NCI-H1436 (cell line): ENCODE results near the gene SRGAP3.

Source experiments
- DNase-seq: peaks from one replicate; lab custom pipeline; 2025; lab: John Stamatoyannopoulos, UW

Gene SRGAP3

DNA sequence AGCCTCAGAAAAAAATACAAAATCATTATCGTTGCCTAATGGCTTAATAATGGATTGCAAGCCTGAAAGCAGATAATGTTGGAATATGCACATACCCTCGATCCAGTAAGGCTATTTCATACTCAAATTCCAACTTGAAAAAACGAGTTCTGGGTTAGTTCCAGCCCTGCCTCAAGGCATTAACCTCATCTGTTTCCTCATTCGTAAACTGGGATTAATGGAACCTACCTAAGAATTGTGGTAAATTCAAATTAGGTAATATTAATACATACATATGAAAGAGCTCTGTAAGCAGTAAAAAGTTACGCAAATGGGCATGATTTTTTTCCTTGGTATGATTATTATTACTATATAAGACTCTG is 107.5 kb downstream of the SRGAP3 start:
- DNase-seq = no peak

DNA sequence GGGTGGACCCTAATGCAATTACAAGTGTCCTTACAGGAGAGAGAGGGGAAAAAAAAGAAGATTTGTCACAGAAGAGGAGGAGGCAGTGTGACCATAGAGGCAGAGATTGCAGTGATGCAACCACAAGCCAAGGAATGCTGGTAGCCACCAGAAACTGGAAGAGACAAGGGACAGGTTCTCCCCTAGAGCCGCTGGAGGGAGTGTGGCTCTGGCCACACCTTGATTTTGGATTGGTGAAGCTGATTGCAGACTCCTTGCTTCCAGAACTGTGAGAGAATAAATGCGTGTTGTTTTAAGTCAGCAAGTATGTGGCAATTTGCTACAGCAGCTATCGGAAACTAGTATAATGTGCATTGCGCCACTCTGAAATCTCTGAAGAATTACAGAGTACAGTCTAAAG is 110.1 kb downstream of the SRGAP3 start:
- no peak for DNase-seq

DNA sequence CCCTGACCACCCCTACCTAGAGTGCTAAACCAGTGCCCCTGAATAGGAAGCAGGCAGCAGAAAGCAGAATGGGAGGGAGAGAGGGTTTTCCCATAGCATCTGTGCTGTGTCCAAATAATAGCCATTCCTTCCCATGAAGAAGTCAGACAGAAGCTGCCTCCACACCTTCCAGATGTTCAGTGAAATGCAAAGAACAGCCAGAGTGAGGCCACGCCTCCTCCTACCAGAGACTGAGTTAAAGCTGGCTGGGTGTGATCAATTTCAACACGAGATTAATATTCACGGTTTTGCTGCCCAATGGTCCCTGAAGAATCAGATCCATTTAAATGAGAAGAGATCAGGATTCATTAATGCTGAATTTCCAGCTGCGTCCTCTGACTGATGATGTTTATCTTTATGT is 111.8 kb downstream of the SRGAP3 start:
- DNase-seq = no peak

DNA sequence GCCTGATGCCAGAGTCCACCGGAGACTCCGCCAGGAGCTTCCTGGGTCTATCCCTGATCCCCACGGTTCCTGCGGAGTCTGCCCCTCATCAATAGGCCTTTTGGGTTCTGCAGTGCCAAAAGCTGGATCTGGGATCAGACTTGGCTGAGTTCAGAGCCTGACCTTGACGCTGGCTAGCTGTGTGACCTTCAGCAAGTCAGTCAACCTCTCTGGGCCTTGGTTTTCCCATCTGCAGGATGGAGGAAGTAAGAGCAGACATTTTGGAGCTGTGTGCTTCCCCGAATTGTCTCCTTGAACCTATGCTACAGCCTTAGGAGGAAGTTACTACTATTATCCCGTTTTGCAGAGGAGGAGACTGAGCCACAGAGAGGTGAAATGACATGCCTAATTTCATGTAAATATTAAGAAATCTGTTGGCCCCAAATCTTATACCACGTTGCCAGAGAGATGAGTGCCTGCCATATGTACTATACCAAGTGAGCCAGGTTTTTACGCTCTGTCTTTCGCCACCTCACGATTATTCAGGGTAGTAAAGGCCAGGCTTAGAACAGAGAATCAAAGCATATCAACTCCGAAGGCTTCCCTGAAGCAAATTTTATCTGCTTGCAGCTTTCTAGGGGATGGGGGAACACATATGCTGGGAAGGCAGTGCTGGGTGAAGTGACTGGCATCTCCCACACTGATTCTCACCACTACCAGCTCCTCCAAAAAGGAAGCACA is 112.5 kb downstream of the SRGAP3 start:
- DNase-seq = no peak

DNA sequence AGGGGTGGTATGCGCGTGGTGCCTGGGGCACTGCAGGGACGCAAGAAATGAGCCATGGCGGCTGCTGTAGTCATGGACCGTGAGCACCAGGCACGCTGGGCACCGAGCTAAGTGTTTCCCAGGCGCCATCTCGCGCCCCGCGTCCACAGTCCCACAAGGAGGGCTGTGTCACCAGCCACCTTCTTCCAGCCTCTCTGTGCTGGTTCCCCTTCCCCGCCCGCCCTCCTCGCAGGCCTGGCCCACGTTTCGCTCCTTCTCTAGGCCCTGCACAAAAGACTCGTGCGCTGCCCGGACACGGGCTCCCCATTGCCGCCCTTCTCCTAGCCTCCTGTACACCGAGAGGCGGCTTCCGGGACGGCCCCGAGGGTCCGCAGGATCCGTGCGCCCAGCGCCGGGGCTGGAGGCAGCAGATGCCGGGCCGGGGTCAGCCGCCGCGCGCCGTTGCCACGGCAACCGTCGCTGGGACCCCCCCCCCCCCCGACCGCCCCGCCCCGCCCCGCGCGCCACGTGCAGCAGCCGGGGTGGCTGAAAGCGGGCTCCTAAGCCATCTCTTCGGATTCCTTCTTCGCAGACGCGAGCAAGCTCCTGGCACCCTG is 113.4 kb downstream of the SRGAP3 start:
- no peak for DNase-seq

DNA sequence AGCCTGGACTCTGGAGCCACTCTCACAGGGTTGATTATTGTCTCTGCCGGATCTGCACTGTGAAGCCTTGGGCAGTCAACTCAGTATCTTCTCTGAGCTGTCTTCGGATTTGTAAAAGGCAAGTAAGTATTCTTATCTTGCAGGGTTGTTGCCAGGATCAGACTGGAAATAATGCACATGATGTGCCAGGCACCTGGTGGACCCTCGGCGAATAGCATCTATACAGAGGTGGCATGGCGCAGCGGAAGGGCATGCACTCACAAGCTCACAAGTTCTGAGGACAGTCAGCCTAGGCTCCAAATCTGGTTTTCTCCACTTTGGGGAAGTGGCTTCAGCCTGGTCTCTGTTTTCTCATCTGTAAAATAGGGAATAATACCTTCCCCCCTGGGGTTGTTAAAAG is 113.9 kb downstream of the SRGAP3 start:
- no peak for DNase-seq

DNA sequence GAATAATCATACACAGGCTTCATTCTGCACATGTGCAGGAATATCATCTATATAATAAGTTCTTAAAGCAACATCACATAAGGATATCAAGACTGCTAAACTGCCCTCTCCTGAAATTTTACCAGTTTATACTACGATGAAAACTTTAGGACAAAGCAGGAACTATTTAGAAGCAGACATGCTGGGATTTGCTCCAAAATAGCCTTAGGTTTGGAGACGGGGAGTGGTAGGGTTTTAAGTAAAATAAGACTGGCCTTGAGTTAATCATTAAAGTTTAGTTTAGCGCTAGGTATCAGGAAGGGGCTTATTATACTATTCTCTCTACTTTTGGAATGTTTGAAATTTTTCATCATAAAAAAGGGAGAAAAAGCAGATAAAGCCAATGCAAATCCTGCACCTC is 115.8 kb downstream of the SRGAP3 start:
- DNase-seq = no peak

DNA sequence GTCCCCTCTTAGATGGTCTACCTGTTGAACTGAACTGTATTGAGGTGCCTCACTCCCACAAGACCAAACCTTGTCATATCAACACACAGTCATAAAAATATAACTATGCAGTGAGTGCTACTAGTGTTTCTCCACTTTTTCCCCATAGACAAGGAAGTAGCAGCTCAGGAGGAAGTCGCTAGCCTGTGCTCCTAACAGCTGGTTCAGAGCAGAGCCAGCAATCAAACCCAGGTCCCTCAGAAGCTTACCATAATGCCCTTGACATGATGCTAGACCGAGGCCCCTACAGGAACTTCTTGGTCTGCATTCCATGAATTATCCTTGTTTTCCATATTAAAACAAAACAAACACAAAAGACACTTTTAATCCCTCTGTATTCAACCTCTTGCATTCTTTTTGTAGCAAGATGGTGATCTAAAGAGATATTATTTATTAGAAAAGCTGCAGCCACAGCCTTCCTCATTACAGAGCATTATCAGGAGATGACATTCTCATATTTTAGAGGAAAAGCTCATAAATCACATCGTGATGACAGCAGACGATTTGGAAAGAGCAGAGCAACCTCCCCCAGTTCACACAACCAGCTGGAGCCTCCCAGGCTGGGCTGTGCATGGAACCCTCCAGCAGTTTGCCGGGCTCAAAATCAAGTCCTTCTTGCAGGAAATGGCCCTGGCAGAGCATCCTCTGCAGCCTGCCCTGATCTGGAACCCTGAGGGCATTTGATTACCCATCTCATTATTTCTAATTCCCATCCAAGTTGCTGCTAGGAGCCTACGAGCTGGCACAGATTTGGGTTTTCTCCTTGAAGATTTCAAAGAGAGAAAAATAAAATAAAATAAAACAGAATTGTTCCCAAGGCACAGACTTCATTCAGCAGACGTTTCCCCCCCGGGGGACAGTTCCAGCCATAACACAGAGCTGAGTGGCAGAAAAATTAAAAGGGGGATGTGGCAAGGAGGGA is 118.8 kb downstream of the SRGAP3 start:
- DNase-seq = no peak

DNA sequence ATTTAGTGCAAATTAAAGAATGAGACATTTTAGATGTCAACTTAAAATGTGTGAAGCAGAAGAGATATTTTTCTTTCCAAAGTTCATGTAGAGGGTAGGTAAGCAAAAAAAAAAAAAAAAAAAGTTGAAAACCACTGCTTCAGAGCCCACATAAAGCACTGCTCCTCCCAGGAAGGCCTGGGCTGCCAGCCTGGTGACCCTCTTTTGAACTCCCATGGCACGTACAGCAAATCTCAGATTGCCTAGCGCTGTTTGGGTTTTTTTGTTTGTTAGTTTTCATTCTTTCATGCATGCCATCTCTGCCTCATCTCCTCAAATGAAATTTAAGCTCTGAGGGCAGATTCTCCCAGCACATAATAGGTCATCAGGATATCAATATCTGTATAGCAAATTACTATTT is 120.1 kb downstream of the SRGAP3 start:
- DNase-seq = no peak

DNA sequence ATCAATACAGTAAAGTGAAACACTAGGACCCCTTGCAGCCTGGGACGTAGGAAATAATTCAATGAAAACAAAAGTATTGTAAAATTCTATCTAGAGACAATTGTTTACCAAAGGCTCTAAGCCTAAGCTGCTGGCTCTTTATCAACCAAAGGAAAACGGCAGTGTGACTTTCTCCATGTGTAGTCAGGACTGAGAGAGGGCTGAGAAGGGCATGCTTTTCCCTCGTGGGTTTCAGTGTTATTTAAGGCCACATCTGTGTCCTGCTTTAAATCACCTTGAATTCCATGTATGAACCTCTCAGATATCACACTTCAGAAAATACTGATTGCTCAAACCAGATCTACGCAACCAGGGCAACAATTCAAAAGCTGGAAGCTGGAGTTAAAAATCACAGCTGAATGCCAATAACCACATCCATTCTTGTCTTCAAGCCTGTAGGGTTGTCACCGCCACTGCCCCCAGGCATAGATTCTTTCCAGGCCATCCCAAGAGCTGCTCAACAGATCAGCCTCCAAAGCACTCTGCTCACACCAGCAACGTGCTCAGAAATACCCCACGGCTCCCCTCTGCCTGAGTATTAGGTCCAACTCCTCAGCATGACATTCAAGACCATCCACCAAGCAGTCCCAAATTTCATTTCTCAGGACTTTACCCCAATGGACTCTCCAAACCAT is 124.0 kb downstream of the SRGAP3 start:
- DNase-seq = no peak

DNA sequence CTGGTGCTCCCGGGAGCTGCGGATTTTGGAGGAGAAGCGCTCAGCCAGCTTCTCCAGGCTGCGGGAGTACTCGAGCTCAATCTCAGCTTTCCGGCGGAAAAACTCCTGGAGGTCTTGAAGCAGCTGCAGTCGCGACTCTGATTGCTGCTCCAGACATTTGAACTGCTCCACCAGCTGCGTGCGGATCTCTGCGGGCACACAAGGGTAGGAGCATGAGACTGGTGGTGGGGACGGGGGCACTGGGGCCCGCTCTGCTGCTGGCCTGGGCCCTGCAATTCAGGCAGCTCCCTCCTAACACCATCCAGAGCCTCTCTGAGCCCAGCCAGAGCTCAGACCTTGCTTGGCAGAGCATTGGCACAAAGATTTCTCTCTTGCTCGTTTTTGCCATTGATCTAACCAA is 124.7 kb downstream of the SRGAP3 start:
- DNase-seq = no peak

DNA sequence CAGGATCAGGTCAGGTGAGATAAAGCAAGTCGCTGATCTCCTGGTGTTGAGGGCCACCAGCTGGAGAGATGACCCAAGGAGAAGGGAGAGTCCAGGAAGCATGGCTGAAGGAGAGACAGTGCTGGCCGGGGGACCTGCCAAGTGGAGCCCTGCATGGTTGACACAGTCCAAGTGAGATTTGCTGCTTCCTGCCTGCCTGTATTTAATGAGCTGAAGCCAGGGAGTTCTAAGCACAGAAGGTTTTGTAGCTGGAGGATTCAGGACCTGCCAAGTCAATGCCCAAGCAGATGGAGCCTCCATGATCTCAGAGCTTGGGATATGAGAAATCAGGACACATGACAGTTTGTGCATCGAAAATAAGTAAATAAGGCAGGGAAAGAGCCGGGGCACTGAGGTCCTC is 125.6 kb downstream of the SRGAP3 start:
- no peak for DNase-seq

DNA sequence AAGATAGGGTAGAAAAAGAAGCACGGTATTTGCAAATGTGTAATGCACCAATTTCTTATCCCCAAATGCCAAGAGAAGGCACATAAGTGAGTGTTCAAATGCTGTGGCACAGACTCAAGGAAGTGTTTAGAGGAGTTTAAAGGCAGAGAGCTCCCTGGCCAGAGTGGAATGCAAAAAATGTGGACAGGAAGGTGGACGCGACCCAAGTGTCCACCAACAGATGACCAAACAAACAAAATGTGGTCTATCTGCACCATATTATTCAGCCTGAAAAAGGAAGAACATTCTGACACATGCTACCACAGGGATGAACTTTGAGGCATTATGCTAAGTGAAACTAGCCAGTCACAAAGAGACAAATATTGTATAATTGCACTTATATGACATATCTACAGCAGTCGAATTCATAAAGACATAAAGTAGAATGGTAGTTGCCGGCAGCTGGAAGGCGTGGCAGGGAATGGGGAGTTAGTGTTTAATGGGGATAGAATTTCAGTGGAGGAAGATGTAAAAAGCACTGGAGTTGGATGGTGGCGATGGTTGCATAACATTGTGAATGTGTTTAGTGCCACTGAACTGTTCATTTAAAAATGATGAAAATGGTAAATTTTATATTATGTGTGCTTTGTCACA is 126.6 kb downstream of the SRGAP3 start:
- no peak for DNase-seq

DNA sequence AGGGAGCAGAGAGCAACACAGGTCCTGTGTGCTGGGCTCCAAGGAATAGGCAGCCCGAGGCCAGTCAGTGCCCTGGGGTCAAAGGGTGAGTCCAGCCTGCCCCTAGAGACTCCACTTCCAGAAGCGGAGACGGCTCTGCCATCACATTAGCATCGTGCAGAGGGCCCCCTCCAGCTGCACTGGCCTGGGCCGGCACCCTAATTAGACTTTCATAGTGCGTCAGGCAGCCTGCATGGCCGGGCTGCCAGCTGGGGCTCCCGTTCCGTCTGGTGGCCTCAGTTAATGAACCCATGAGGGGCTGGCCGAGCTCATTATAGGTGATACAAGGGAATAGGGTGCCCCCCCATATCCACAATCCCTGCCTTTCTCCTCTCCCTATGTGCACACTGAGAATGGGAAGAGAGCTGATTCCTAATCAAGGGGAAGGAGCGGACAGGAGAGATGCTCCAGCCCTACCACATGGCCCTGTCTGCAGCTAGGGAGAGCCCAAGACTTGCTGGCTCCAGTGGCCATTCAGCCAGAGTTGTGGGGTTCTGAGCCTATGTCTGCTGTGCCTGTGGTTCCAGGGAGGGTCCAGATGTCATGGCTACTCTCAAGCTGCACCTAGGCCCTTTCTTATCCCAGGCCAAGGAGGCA is 128.0 kb downstream of the SRGAP3 start:
- no peak for DNase-seq

DNA sequence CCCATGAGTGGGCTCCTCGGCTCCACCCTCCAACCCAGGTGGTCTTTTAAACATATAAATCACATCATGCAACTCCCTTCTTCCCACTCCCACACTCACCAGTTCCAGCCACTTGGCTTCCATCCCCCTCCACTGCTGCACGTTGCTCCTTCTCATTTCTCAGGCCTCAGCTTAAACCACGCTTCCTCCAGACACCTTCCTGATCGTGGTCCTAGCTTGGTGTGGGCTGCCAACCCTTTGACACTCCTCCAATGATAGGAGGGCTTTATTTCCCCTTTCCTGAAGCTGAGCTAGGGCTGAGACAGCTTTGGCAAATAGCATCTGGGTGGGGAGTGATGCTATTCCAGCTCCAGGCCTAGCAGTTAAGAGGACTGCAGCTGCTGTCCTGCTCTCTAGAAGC is 130.1 kb downstream of the SRGAP3 start:
- no peak for DNase-seq

DNA sequence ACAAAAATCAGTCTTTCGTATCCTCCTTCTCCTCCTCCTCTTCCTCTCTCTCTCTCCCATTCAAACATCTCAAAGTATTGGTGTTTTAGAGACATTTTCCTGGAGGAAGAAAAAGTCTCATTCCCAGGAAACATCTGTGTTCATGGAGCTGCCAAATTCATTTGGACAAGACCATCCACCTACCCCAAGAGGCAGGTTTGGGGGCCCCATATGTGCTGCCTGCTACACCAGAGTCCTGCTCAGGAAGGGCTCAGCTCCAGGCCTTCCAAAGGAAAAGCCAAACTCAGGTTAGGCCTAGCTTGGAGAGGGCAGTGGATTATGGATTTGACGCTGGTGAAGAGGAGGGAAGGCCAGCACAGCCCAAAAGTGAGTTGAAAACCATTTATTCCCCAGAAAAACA is 131.2 kb downstream of the SRGAP3 start:
- no peak for DNase-seq

DNA sequence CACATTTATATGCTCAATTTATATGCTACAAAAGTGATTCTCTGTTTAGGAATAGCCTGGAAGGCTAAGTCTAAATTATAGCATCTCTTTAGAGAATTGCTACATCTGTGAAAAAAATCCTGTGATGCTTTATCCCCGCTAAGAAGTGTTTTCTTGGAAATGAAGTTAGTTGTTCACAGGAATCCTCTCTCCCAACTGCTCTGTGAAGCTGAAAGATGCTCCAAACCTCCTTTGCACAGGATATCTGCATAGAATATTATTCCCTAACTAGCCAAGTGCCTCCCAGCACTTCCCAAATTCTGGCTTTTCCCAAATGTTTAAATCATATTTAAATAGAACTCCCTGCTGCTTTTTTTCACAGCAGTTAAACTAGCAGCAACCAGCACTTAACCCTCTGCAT is 132.2 kb downstream of the SRGAP3 start:
- DNase-seq = no peak

DNA sequence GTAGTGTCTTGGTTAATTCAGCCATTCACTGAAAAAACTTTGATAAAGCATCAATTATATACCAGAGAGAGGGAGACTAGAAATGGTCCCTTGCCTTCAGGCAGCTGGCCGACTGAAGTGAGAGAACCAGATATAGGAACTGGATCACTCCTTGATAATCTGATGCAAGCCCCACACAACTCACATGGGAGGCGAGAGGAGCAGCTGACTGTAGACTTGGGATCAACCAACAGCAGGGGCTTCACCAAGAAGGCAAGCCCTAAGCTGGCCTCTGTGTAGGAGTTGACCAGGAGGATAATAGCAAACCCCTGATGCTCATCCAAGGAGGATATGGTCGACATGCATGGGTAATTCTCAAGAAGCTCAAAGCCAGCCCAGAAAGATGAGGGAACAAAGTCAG is 133.1 kb downstream of the SRGAP3 start:
- no peak for DNase-seq

DNA sequence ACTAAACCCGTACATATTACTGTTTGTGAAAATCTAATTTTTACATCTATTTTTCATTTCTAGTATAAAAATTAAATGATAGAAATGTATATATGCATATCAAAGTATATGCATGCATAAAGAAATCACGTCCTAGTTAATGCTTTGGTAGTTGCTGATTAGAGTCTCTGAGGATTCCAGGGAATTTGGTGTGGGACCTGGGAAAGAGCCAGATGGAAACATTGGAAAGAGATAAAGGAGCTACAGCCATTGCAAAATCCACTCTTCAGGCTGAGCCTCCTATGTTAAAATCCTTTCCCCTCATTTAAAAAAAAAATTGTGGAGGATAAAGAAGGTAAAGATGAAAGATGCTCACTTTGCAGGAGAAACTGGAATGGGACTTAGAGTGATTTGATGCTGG is 134.1 kb downstream of the SRGAP3 start:
- no peak for DNase-seq

DNA sequence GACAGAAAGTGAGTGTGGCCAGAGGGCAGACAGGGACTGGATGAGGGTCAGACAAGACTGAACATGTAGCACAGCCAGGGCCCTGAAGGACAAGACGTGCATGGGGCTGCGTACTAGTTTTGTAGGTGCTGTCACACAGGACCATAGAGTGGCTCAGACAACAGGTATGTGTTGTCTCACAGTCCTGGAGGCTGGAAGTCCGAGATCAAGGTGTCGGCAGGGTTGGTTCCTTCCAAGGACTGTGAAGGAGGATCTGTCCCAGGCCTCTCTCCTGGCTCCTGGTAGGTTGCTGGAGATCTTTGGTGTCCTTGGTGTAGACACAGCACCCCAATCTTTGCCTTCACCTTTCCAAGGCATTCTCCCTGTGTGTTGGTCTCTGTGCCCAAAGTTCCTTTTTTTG is 136.4 kb downstream of the SRGAP3 start:
- no peak for DNase-seq

DNA sequence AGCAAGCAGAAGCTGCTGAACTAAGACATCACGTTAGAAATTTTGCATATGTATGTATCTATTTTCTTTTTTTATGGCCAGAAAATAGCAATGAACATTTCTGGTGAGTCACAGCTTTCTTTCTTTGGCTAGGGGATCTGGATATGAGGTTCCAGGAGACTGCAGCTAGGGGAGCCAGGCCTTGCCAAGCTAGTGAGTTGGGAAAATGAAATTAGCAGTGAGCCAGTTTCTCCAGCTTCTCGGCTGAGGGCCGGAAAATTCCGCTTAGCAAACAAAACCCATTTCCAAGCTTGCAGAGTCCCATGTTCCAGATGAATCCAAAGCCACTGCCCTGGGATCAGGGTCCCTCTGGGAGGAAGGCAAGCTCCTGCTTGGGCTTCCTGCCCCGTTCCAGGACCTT is 137.6 kb downstream of the SRGAP3 start:
- DNase-seq = no peak

DNA sequence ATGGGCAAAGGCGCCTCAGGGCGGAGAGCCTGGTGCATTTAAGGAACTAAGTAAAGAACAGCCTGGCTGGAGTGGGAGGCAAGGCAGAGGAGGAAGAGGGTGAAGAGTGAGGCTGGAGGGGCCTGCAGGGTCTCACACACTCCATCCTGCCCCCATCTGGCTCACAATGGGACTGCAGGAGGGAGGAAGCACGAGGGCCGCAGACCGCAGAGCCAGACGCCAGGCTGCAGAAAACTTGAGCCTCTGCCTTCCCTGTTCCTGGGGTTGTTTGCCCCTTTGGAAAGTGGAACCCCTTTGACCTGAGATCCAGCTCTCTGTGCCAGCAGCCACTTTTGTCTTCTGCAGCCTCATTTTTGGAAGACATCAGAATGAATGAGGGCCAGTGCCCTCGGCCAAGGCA is 138.0 kb downstream of the SRGAP3 start:
- DNase-seq = no peak
